Epithelial cell of proximal tubule (primary cell): Measurements from ENCODE around the gene TMEM39B. TPM values are rescaled to one million over a fixed set of nuclear protein-coding genes. Genes with fewer than 3 reads are reported as not detected.

Experiments
- DNase-seq: peaks from one replicate; pipeline ENCODE4 v3.0.0-alpha.2; 2011; ENCODE audit warnings: low read depth
- H3K4me3 ChIP-seq: 2 replicates; pipeline ENCODE4 v1.5.1; 2011; ENCODE audit warnings: low read depth, mild to moderate bottlenecking, low read length
- CTCF ChIP-seq: conservative IDR thresholded peaks from 2 replicates; pipeline ENCODE4 v1.5.1; 2012; ENCODE audit warnings: low read depth, mild to moderate bottlenecking, low read length
- total RNA-seq: library from RNA; depleted of rRNA; stranded (reverse); fragments of >200 nt; gene quantifications from 2 replicates; pipeline ENCODE4 v1.2.3, GENCODE V29; 2015

TMEM39B gene
- total RNA-seq = 1.2 and 5.2 TPM in 2 replicates

GRCh38 chr1:32072622-32073298 lies at the start of gene TMEM39B:
TMEM39B (plus strand) TSS chr1:32072939; CDS start chr1:32073048, 109 bp downstream.
- no peak for DNase-seq
- no peak for TF ChIP-seq CTCF

GRCh38 chr1:32023351-32023750 lies 49.4 kb upstream of the TMEM39B start:
- no peak for TF ChIP-seq CTCF
- no peak overlapping the region for H3K4me3 ChIP-seq
- DNase-seq = no peak

More at GRCh38 chr1:32072622-32073298, at the start of gene TMEM39B:
- H3K4me3 ChIP-seq = peak within 1 kb of the TSS; percentile 73

- no peak for TF ChIP-seq CTCF
- no peak overlapping the region for H3K4me3 ChIP-seq
- no peak for DNase-seq
Measured at GRCh38 chr1:32025515-32025914, 47.2 kb upstream of the TMEM39B start.

- no peak for TF ChIP-seq CTCF
- DNase-seq = no peak
- no peak overlapping the region for H3K4me3 ChIP-seq
Measured at GRCh38 chr1:32028746-32029145, 44.0 kb upstream of the TMEM39B start.

- H3K4me3 ChIP-seq = no peak overlapping the region
- no peak for TF ChIP-seq CTCF
- DNase-seq = no peak
Measured at GRCh38 chr1:32031578-32032274, 41.0 kb upstream of the TMEM39B start.

- no peak for TF ChIP-seq CTCF
- no peak for DNase-seq
- no peak overlapping the region for H3K4me3 ChIP-seq
Measured at GRCh38 chr1:32032275-32032615, 40.5 kb upstream of the TMEM39B start.

- no peak for DNase-seq
- no peak overlapping the region for H3K4me3 ChIP-seq
- no peak for TF ChIP-seq CTCF
Measured at GRCh38 chr1:32035119-32035518, 37.6 kb upstream of the TMEM39B start.
